ENCODE measurements around the gene TRAF7.

The TRAF7 gene

GRCh38 chr16:2148714-2149629 lies 6.6 kb upstream of the TRAF7 start:
- peak in 2 of 5 donors; percentile 8 to 29 for DNase-seq

GRCh38 chr16:2149630-2150417 lies 5.8 kb upstream of the TRAF7 start:
- DNase-seq = peak in 1 of 5 donors; percentile 4

GRCh38 chr16:2150418-2151187 lies 5.0 kb upstream of the TRAF7 start:
- no peak for DNase-seq

- DNase-seq = peak in 1 of 5 donors; percentile 3
Observed at GRCh38 chr16:2151188-2152091, 4.1 kb upstream of the TRAF7 start.

GRCh38 chr16:2152695-2153506 lies 2.7 kb upstream of the TRAF7 start:
- peak in 1 of 5 donors; percentile 5 for DNase-seq

- peak in 1 of 5 donors; percentile 5 for DNase-seq
Observed at GRCh38 chr16:2154533-2155090, 970 bp upstream of the TRAF7 start.

GRCh38 chr16:2155977-2156848 lies 631 bp downstream of the TRAF7 start:
- DNase-seq = no peak

- DNase-seq = no peak
Observed at GRCh38 chr16:2156849-2157224, 1.3 kb downstream of the TRAF7 start.

- no peak for DNase-seq
Observed at GRCh38 chr16:2157480-2158261, 2.1 kb downstream of the TRAF7 start.

- DNase-seq = no peak
Observed at GRCh38 chr16:2158262-2158638, 2.7 kb downstream of the TRAF7 start.

GRCh38 chr16:2159175-2159838 lies 3.7 kb downstream of the TRAF7 start:
- no peak for DNase-seq

- DNase-seq = no peak
Observed at GRCh38 chr16:2160915-2161551, 5.5 kb downstream of the TRAF7 start.

GRCh38 chr16:2161911-2162310 lies 6.3 kb downstream of the TRAF7 start:
- DNase-seq = no peak

- no peak for DNase-seq
Observed at GRCh38 chr16:2162676-2163118, 7.1 kb downstream of the TRAF7 start.

- peak in 2 of 5 donors; percentile 30 to 35 for DNase-seq
Observed at GRCh38 chr16:2163211-2163881, 7.8 kb downstream of the TRAF7 start.

GRCh38 chr16:2165861-2166260 lies 10.3 kb downstream of the TRAF7 start:
- DNase-seq = no peak

Measured in T-helper 1 cell (primary cell).